ENCODE measurements around the gene CCDC85A. TPM values are rescaled to one million over a fixed set of nuclear protein-coding genes. Genes with fewer than 3 reads are reported as not detected.
A peak's percentile ranks its signal among the peaks of the same experiment; 100 is the strongest.
"Not testable (repeated sequence)": the region's sequence is repeated elsewhere in the genome, so short reads cannot be mapped to it uniquely, and the experiment has no call there.

Gene CCDC85A
- not detected for total RNA-seq

DNA sequence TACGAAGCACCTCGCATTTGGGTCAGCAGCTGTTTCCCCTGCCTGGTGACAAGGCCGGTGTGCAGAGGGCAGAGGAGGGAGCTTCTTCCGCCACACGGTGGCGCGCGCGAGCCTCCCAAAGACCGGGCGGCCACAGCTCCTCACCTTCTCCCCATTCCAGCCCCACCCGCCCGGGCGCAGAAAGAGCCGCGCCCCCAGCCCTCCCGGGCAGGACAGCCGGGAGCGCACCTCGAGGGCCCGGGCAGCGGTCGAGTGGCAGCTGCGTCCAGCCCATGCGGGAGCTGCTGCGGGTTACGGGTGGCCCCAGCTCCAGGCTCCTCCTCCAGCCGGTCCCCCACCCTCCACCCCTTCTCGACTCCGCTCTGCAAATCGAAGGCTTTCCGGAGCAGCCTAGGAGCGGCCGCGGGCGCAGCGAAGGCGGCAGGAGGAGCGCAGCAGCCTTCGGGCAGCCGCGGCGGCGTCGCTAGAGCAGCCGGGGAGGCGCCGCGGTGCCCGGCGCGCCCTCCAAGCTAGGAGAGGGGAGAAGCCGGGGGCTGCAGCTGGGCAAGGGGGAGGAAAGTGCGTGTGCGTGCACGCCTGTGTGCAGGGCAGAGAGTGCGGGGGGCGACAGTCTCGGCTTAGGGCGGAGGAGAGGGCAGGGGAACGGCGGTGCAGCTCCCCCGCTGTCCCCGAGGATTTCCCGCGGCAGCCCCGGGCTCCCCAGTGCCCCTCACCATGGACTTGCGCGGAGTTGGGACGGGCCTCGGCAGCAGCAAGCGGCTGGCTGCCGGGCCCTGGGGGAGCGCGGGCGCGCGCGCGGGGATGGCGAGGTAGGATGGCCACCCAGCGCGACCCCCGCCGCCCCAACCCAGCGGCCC is at the start of gene CCDC85A:
CCDC85A (plus strand) TSS at position 348 of the 857 bp plus-strand sequence. CDS start 635 bp downstream, outside the sequence.
- Mint-ChIP-seq H3K27ac (no peak within 1 kb of the TSS), H3K27me3 (ENCODE audit: low read depth) (peaks cover 51% of the 10 kb centered on the region), H3K9me3 (no peaks in the 10 kb centered on the region), H3K4me1 (ENCODE audit: low read depth) (peaks cover 5% of the 10 kb centered on the region), H3K4me3 (peak within 1 kb of the TSS; percentile 52 to 53), H3K36me3 (ENCODE audit: insufficient read depth in 2 of 2) (no peaks in the 10 kb centered on the region)
- DNase-seq, result peak; percentile 76 to 79
- peak; percentile 92 to 95 for ATAC-seq (replicated peaks in 1 of 2)

DNA sequence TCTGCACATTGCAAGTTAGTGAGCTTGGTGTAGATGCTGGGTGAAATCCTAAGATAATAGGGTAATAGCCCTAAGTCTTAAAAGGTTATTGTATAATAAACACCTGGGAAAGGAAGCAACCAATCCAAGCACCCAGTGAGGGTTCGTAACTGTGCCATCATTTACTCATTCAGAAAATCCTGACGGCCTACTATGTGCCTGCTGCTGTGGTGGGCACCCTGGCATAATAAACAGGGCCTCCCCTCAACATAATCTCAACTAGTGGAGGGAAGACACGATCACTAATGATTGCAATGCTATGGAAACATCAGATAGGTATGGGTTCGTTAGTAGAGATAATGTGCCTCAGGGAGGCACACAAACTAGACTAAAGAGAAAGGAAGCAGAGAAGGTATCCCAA is 48.9 kb upstream of the CCDC85A start:
- Mint-ChIP-seq H3K4me1 (ENCODE audit: low read depth) (no peaks in the 10 kb centered on the region), H3K27me3 (ENCODE audit: low read depth) (no peaks in the 10 kb centered on the region), H3K36me3 (ENCODE audit: insufficient read depth in 2 of 2) (no peaks in the 10 kb centered on the region), H3K9me3 (no peaks in the 10 kb centered on the region), H3K4me3 (no peak overlapping the region), H3K27ac (no peak overlapping the region)
- ATAC-seq (replicated peaks in 1 of 2), result no peak
- DNase-seq, result no peak

DNA sequence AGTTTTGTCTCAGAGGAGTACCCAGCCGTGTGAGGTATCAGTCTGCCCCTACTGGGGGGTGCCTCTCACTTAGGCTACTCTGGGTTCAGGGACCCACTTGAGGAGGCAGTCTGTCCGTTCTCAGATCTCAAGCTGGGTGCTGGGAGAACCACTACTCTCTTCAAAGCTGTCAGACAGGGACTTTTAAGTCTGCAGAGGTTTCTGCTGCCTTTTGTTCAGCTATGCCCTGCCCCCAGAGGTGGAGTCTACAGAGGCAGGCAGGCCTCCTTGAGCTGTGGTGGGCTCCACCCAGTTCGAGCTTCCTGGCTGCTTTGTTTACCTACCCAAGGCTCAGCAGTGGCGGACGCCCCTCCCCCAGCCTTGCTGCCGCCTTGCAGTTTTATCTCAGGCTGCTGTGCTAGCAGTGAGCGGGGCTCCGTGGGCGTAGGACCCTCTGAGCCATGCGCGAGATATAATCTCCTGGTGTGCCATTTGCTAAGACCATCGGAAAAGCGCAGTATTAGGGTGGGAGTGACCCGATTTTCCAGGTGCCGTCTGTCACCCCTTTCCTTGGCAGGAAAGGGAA is 41.2 kb upstream of the CCDC85A start:
- H3K4me3 Mint-ChIP-seq; H3K27ac Mint-ChIP-seq; H3K4me1 Mint-ChIP-seq (ENCODE audit: low read depth); H3K27me3 Mint-ChIP-seq (ENCODE audit: low read depth); ATAC-seq (replicated peaks in 1 of 2); DNase-seq; H3K36me3 Mint-ChIP-seq (ENCODE audit: insufficient read depth in 2 of 2); H3K9me3 Mint-ChIP-seq: not testable (repeated sequence)

DNA sequence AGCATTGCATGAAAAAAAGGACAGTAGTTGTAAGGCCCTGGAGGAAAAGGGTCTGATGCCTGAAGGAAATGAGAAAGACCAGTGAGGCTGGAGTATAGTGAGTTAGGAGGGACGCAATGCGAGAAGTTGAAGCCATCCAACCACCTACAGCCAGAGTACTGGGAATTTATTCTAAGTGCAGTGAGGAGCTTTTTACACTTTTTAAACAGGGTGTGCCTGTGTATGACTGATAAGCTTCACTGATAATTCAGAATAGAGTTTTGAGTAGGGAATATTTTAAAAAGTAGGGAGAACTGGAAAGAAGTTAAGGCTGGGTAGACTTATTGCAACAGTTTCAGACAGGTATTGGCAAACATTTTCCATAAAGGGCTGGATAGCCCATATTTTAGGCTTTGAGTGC is 35.9 kb upstream of the CCDC85A start:
- Mint-ChIP-seq H3K4me3 (no peak overlapping the region), H3K9me3 (peaks cover 1 to 6% of the 10 kb centered on the region in 2 donors), H3K27ac (no peak overlapping the region), H3K36me3 (ENCODE audit: insufficient read depth in 2 of 2) (no peaks in the 10 kb centered on the region), H3K27me3 (ENCODE audit: low read depth) (no peaks in the 10 kb centered on the region), H3K4me1 (ENCODE audit: low read depth) (no peaks in the 10 kb centered on the region)
- DNase-seq (no peak), ATAC-seq (replicated peaks in 1 of 2) (no peak)

DNA sequence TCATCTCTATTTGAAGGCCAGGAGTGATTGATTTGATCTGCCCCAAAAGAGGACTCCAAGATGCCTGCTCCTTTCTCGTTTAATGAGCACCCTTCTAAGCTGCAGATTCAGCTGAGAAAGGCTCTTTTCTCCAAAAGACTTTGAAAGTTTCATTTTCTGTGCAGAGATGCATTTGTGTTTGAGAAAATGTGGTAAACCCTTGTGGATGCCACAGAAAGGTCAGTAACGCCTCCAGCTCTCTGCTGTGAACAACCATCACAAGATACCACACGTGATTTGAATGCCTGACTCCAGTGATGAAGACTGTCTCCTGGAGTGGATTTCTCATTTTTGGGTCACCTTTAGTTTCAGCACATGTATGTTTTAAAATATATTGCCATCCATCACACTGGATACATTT is 35.0 kb upstream of the CCDC85A start:
- Mint-ChIP-seq H3K4me1 (ENCODE audit: low read depth) (no peaks in the 10 kb centered on the region), H3K9me3 (peaks cover 0 to 2% of the 10 kb centered on the region in 2 donors), H3K4me3 (no peak overlapping the region), H3K27ac (no peak overlapping the region), H3K36me3 (ENCODE audit: insufficient read depth in 2 of 2) (no peaks in the 10 kb centered on the region), H3K27me3 (ENCODE audit: low read depth) (no peaks in the 10 kb centered on the region)
- DNase-seq (no peak), ATAC-seq (replicated peaks in 1 of 2) (no peak)

DNA sequence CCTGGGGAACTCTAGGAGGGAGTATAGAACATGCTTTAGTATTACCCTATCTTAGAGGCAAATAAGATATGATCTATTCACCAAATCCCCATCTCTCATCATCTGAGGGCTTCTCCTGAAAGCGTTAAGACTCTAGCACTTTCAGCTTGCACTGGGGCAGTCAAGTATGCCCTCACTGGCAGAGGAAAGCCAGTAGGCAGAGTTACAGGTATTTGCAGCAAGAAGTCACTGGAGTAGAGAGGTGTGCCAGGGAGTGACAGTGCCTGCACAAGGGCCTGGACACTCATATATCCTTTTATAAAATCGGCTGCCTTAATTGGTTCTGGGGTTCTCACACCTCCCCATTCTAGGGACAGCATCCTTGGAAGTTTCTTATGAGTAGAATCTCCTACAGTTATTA is 31.9 kb upstream of the CCDC85A start:
- ATAC-seq (replicated peaks in 1 of 2), result no peak
- H3K27me3 Mint-ChIP-seq (ENCODE audit: low read depth), result no peaks in the 10 kb centered on the region

DNA sequence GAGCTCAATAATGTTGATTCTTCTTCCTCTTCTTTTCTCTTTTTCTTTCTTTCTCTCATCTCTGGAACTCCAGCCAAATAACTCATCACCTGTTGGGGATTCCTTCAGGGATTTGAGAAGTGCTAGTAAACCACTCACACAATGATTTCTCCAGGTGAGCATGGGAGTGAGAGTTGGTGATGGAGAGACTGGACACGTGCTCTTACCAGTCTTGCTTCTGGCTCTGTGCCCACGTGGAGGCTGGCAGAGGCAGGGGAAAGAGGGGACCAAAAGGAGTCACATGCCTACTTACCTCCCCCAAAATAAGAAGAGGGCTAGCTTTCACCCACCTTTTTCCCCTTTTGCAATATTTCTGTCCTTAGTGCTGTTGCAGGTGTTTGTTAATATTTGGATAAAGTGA is 28.6 kb upstream of the CCDC85A start:
- DNase-seq (no peak), ATAC-seq (replicated peaks in 1 of 2) (no peak)
- Mint-ChIP-seq H3K9me3 (peaks cover 0 to 3% of the 10 kb centered on the region in 2 donors), H3K4me1 (ENCODE audit: low read depth) (no peaks in the 10 kb centered on the region), H3K36me3 (ENCODE audit: insufficient read depth in 2 of 2) (no peaks in the 10 kb centered on the region), H3K4me3 (no peak overlapping the region), H3K27me3 (ENCODE audit: low read depth) (no peaks in the 10 kb centered on the region), H3K27ac (no peak overlapping the region)

More for the DNA sequence above, 31.9 kb upstream of the CCDC85A start:
- Mint-ChIP-seq H3K27ac (no peak overlapping the region), H3K9me3 (peaks cover 0 to 1% of the 10 kb centered on the region in 2 donors), H3K4me3 (no peak overlapping the region), H3K36me3 (ENCODE audit: insufficient read depth in 2 of 2) (no peaks in the 10 kb centered on the region), H3K4me1 (ENCODE audit: low read depth) (no peaks in the 10 kb centered on the region)
- DNase-seq, result no peak

DNA sequence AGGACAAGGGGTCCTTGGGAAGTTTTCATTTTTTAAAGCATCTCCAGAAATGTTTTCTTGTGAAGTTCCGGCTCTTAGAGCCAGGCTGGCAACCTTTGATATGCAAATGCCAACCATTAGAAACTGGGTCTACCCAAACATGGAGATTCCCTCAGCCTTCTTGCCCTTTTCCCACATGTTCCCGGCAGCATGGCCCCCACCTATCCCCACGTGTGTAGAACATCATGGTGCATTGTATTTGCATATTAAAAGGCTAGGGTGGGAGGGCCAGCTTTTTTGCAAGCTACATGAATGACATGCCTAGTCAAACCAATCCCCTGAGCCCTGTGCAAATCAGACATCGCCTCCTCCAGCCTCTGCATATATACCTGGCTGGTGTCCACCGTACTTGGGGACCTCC is 23.9 kb upstream of the CCDC85A start:
- not testable (repeated sequence) for H3K9me3 Mint-ChIP-seq; H3K4me1 Mint-ChIP-seq (ENCODE audit: low read depth); H3K36me3 Mint-ChIP-seq (ENCODE audit: insufficient read depth in 2 of 2); H3K27ac Mint-ChIP-seq; DNase-seq; H3K27me3 Mint-ChIP-seq (ENCODE audit: low read depth); ATAC-seq (replicated peaks in 1 of 2); H3K4me3 Mint-ChIP-seq

DNA sequence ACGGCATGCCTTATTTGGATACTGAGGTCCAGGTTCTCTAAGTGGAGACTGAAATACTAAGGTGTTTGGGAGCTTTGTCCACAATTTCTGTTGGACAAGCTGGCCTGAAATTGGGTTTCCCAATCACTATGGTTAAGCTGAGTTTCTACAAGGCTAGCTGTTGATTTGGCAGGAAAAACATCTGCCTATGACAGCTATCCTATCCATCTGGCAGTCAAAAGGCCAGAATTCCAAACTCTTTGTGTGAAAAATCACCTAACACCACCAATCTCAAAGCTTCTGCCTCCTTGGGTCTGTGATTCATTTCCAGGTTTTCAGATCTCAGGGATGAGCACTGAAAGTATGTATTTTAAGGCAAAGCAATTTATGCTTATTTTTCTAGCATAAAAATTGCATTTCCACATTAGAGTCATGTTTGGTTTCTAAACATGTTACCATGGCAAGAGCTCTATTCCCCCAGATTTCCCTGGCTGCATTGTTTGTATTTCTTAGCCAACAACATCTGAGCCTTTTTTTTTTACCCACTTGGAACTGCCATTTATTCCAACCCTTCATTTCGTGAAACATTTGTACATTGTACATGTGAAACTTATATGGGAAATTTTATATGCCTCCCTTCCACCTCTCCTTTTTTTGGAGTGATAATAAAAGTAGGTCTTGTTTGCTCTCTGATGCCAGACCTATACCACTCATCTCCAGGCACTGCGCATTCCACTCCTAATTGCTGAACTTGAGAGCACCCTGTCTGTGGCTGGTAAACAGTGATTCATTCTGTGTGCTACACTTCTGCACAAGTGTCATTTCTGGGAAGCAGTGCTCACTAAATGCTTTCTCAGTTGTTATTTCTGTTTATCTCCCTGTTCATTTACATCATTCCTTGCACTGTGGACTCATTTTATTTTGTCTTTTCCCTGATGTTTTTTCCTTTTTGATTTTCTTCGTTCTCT is 15.9 kb upstream of the CCDC85A start:
- H3K9me3 Mint-ChIP-seq, result peaks cover 2 to 5% of the 10 kb centered on the region in 2 donors
- H3K27ac Mint-ChIP-seq, result no peak overlapping the region
- no peaks in the 10 kb centered on the region for H3K4me1 Mint-ChIP-seq (ENCODE audit: low read depth)
- ATAC-seq (replicated peaks in 1 of 2) (no peak), DNase-seq (no peak)
- no peaks in the 10 kb centered on the region for H3K36me3 Mint-ChIP-seq (ENCODE audit: insufficient read depth in 2 of 2)
- H3K4me3 Mint-ChIP-seq, result no peak overlapping the region
- peaks cover 5% of the 10 kb centered on the region for H3K27me3 Mint-ChIP-seq (ENCODE audit: low read depth)

DNA sequence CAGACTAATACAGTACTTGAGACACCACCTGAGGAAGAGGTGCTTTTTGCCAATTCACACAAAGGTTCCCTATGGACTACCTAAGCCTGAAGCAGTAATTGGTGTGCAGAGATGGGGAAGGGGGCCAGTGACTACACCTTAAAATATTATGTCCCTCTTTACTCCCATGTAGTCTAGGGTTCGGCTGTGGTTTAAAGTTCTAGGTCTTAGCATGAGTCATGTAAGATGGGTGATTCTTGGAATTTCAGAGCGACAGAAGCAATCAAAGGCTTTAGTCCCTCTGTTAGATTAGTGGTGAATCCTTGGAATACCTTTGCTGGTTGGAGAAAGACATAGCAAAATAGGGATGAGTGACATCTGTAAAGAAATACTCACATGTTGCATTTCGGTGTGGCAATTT is 14.3 kb upstream of the CCDC85A start:
- no peak for DNase-seq
- Mint-ChIP-seq H3K4me1 (ENCODE audit: low read depth) (no peaks in the 10 kb centered on the region), H3K27ac (no peak overlapping the region), H3K9me3 (peaks cover 2 to 5% of the 10 kb centered on the region in 2 donors), H3K4me3 (no peak overlapping the region), H3K27me3 (ENCODE audit: low read depth) (peaks cover 5% of the 10 kb centered on the region), H3K36me3 (ENCODE audit: insufficient read depth in 2 of 2) (no peaks in the 10 kb centered on the region)
- ATAC-seq (replicated peaks in 1 of 2), result no peak

DNA sequence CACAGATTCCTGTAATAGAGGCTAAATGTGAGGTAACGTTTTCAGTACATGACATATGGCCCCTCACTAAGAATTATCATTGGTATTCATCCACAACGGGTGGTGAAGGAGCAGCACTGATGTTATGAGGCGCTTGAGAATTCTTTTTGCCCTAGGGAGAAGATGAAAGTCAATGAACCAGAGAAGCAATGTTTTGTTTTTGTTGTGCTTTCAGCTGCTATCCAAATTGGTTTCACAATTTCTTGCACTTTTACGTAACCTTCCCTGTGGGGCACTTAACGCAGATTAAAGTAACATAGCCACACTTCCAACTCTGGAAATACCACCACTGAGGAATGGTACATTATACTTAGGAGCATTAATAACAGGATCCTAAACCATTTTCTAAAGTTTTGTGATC is 13.3 kb upstream of the CCDC85A start:
- H3K36me3 Mint-ChIP-seq (ENCODE audit: insufficient read depth in 2 of 2), result no peaks in the 10 kb centered on the region
- no peaks in the 10 kb centered on the region for H3K4me1 Mint-ChIP-seq (ENCODE audit: low read depth)
- no peak overlapping the region for H3K27ac Mint-ChIP-seq
- H3K4me3 Mint-ChIP-seq, result no peak overlapping the region
- ATAC-seq (replicated peaks in 1 of 2) (no peak), DNase-seq (no peak)
- H3K27me3 Mint-ChIP-seq (ENCODE audit: low read depth), result peaks cover 5% of the 10 kb centered on the region
- H3K9me3 Mint-ChIP-seq, result peaks cover 2 to 5% of the 10 kb centered on the region in 2 donors

DNA sequence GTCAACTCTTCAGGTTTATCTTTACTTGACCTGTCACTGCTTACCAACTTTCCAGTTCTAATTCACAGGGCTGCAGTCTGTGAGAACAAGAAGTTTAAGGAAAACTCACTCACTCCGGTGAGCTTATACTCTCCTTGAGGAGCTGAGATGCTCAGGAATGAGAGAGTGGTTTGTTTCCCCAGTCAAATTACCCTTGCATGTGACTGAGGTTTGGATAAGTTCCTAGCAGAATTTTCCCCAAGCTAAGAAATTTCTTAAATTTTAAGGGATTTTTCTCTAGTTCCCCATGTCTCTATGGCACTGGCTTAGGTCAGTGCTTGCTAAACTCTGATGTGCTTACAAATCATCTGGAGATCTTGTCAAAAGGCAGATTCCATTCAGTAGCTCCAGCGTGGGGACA is 12.8 kb upstream of the CCDC85A start:
- Mint-ChIP-seq H3K4me1 (ENCODE audit: low read depth) (no peaks in the 10 kb centered on the region), H3K9me3 (peaks cover 2 to 5% of the 10 kb centered on the region in 2 donors), H3K27ac (no peak overlapping the region), H3K4me3 (no peak overlapping the region), H3K27me3 (ENCODE audit: low read depth) (peaks cover under 1% of the 10 kb centered on the region), H3K36me3 (ENCODE audit: insufficient read depth in 2 of 2) (no peaks in the 10 kb centered on the region)
- ATAC-seq (replicated peaks in 1 of 2), result no peak
- DNase-seq, result no peak

DNA sequence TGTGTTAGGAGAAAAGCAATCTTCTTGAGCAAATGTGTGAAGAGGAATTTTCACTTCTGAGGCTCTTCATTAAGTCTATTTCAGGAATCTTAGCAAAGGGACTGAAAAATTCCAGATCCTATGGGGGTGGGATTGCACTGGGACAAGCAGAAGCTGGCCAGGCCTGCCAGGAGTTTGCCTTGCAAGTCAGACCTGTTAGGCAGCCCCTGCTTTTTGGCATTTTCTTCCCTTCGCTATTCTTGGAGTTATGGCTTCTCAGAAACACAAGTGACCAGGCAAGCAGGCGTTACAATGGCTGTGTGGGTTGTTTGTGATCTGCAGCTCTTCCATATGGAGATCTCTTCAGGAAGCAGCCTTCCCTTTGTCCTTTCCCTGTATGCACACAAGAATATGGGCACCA is 8.0 kb upstream of the CCDC85A start:
- no peak overlapping the region for H3K27ac Mint-ChIP-seq
- H3K4me3 Mint-ChIP-seq, result no peak overlapping the region
- ATAC-seq (replicated peaks in 1 of 2) (no peak), DNase-seq (no peak)
- no peaks in the 10 kb centered on the region for H3K36me3 Mint-ChIP-seq (ENCODE audit: insufficient read depth in 2 of 2)
- H3K4me1 Mint-ChIP-seq (ENCODE audit: low read depth), result no peaks in the 10 kb centered on the region
- H3K27me3 Mint-ChIP-seq (ENCODE audit: low read depth), result no peaks in the 10 kb centered on the region
- H3K9me3 Mint-ChIP-seq, result peaks cover 0 to 2% of the 10 kb centered on the region in 2 donors

Measured in activated T-cell treated with anti-CD3 and anti-CD28 coated beads, Interleukin-2, amount 50 U/mL, for 72 hours (primary cell).